Mesenchymal stem cell (in vitro differentiated cells and primary cell): ENCODE results near the gene PHF23.

Source experiments
- DNase-seq: peaks from one replicate; pipeline ENCODE4 v3.0.0-alpha.2; 2013
- H2AFZ ChIP-seq: one replicate; pipeline ENCODE4 v1.6.1; 2013; ENCODE audit warnings: low read depth, mild to moderate bottlenecking, control low read depth, inconsistent platforms, low read length, moderate library complexity
- H2AK5ac ChIP-seq: 2 replicates; pipeline ENCODE4 v1.6.1; 2013; ENCODE audit warnings: low read length, moderate library complexity, mild to moderate bottlenecking, inconsistent platforms; ENCODE audit not compliant: severe bottlenecking
- H2BK120ac ChIP-seq: one replicate; pipeline ENCODE4 v1.6.1; 2013; ENCODE audit warnings: low read depth, mild to moderate bottlenecking, inconsistent platforms, low read length, moderate library complexity
- H2BK12ac ChIP-seq, 2 experiments: one replicate each; pipeline ENCODE4 v1.6.1; 2013; ENCODE audit warnings: inconsistent platforms in 2 of 2, low read length in 2 of 2, mild to moderate bottlenecking in 2 of 2, moderate library complexity in 2 of 2, control low read depth in 1 of 2
- H2BK15ac ChIP-seq: one replicate; pipeline ENCODE4 v1.6.1; 2013; ENCODE audit warnings: mild to moderate bottlenecking, low read depth, inconsistent platforms; ENCODE audit not compliant: poor library complexity, severe bottlenecking
- H2BK5ac ChIP-seq: 2 replicates; pipeline ENCODE4 v1.6.1; 2013; ENCODE audit warnings: low read depth, mild to moderate bottlenecking, low read length, control low read depth, inconsistent platforms; ENCODE audit not compliant: poor library complexity, severe bottlenecking
- H3K14ac ChIP-seq, 2 experiments: one replicate each; pipeline ENCODE4 v1.6.1; 2013; ENCODE audit warnings: inconsistent platforms in 2 of 2, low read length in 2 of 2, control low read depth in 1 of 2, mild to moderate bottlenecking in 1 of 2, moderate library complexity in 1 of 2
- H3K18ac ChIP-seq, 2 experiments: one replicate each; pipeline ENCODE4 v1.6.1; 2013; ENCODE audit warnings: inconsistent platforms in 2 of 2, low read length in 2 of 2, control low read depth in 1 of 2, low read depth in 1 of 2, mild to moderate bottlenecking in 1 of 2
- H3K23ac ChIP-seq, 2 experiments: one replicate each; pipeline ENCODE4 v1.6.1; 2013; ENCODE audit warnings: inconsistent platforms in 2 of 2, low read length in 2 of 2, mild to moderate bottlenecking in 2 of 2, moderate library complexity in 2 of 2, control low read depth in 1 of 2
- H3K27ac ChIP-seq: 2 replicates; pipeline ENCODE4 v1.5.1; 2013; ENCODE audit warnings: mild to moderate bottlenecking, moderate library complexity, low read length, control low read depth, inconsistent platforms; ENCODE audit not compliant: poor library complexity, severe bottlenecking
- H3K27me3 ChIP-seq, 2 experiments: 2 replicates each; pipeline versions ENCODE4 v1.6.1 to v1.7.0; 2013; ENCODE audit warnings: low read length in 2 of 2, mild to moderate bottlenecking in 2 of 2, moderate library complexity in 2 of 2, control low read depth in 1 of 2, inconsistent platforms in 1 of 2; ENCODE audit not compliant: control insufficient read depth in 1 of 2, insufficient read depth in 1 of 2
- H3K36me3 ChIP-seq, 2 experiments: 2 replicates each; pipeline versions ENCODE4 v1.6.1 to v1.7.0; 2013; ENCODE audit warnings: low read length in 2 of 2, control low read depth in 1 of 2, inconsistent platforms in 1 of 2, low read depth in 1 of 2, mild to moderate bottlenecking in 1 of 2; ENCODE audit not compliant: insufficient read depth in 2 of 2, control insufficient read depth in 1 of 2
- H3K4ac ChIP-seq, 2 experiments: one replicate each; pipeline ENCODE4 v1.6.1; 2013; ENCODE audit warnings: inconsistent platforms in 2 of 2, low read length in 2 of 2, mild to moderate bottlenecking in 2 of 2, moderate library complexity in 2 of 2, control low read depth in 1 of 2, low read depth in 1 of 2
- H3K4me1 ChIP-seq: 2 replicates; pipeline ENCODE4 v1.6.1; 2013; ENCODE audit warnings: low read depth, low read length, control low read depth; ENCODE audit not compliant: control insufficient read depth, insufficient read depth
- H3K4me2 ChIP-seq: 2 replicates; pipeline ENCODE4 v1.6.1; 2013; ENCODE audit warnings: low read length, mild to moderate bottlenecking, inconsistent platforms; ENCODE audit not compliant: poor library complexity, severe bottlenecking
- H3K4me3 ChIP-seq, 2 experiments: 2 replicates each; pipeline versions ENCODE4 v1.5.1 to v1.7.0; 2013; ENCODE audit warnings: low read length in 2 of 2, mild to moderate bottlenecking in 2 of 2, control low read depth in 1 of 2, low read depth in 1 of 2; ENCODE audit not compliant: insufficient read depth in 1 of 2
- H3K79me1 ChIP-seq: replicated peaks from 2 replicates; pipeline ENCODE4 v1.6.1; 2013; ENCODE audit warnings: mild to moderate bottlenecking, control low read depth, low read length, inconsistent platforms; ENCODE audit not compliant: poor library complexity, severe bottlenecking
- H3K9ac ChIP-seq: 2 replicates; pipeline ENCODE4 v1.7.0; 2013; ENCODE audit warnings: mild to moderate bottlenecking, low read length, moderate library complexity
- H3K9me3 ChIP-seq: 2 replicates; pipeline ENCODE4 v1.7.0; 2013; ENCODE audit warnings: mild to moderate bottlenecking, low read length; ENCODE audit not compliant: control insufficient read depth
- H4K8ac ChIP-seq: one replicate; pipeline ENCODE4 v1.6.1; 2013; ENCODE audit warnings: inconsistent platforms, mild to moderate bottlenecking, low read length, moderate library complexity
- H4K91ac ChIP-seq: one replicate; pipeline ENCODE4 v1.6.1; 2013; ENCODE audit warnings: mild to moderate bottlenecking, low read length, inconsistent platforms
- WGBS: methylation state at CpG from one replicate; pipeline ENCODE4 v1.1.7; 2013; ENCODE audit warnings: mixed read lengths; 5-methylcytosine and 5-hydroxymethylcytosine counted together

The PHF23 gene

GRCh38 chr17:7208754-7209460 lies 30.4 kb downstream of the PHF23 start:
- Histone ChIP-seq H2BK15ac (no peak overlapping the region), H2AFZ (no peak overlapping the region), H3K27me3 (no peaks in the 10 kb centered on the region), H3K14ac (no peak overlapping the region), H3K18ac (no peak overlapping the region), H3K27ac (no peak overlapping the region), H3K23ac (peak overlapping the region in 1 of 2 experiments; percentile 35), H2BK12ac (no peak overlapping the region), H4K8ac (no peak overlapping the region), H3K79me1 (peaks cover 45% of the 10 kb centered on the region), H3K9me3 (no peaks in the 10 kb centered on the region), H3K36me3 (peaks cover 6 to 36% of the 10 kb centered on the region in 2 experiments), H4K91ac (no peak overlapping the region), H2BK120ac (no peak overlapping the region), H3K4me3 (no peak overlapping the region), H3K4me2 (no peak overlapping the region), H3K9ac (no peak overlapping the region), H2BK5ac (no peak overlapping the region), H3K4ac (no peak overlapping the region), H2AK5ac (no peak overlapping the region), H3K4me1 (peaks cover 26% of the 10 kb centered on the region)
- no peak for DNase-seq
- 96% methylated on average over 9 of the region's 9 CpGs for WGBS

- Histone ChIP-seq H3K9me3 (no peaks in the 10 kb centered on the region), H2AFZ (no peak overlapping the region), H3K14ac (no peak overlapping the region), H2BK5ac (no peak overlapping the region), H3K27ac (no peak overlapping the region), H2BK12ac (no peak overlapping the region), H3K27me3 (no peaks in the 10 kb centered on the region), H2AK5ac (no peak overlapping the region), H2BK15ac (no peak overlapping the region), H3K23ac (no peak overlapping the region), H3K4ac (no peak overlapping the region), H3K36me3 (peaks cover 14 to 44% of the 10 kb centered on the region in 2 experiments), H4K8ac (no peak overlapping the region), H4K91ac (no peak overlapping the region), H3K79me1 (peaks cover 51% of the 10 kb centered on the region), H3K9ac (no peak overlapping the region), H3K4me1 (peaks cover 27% of the 10 kb centered on the region), H2BK120ac (no peak overlapping the region), H3K4me3 (no peak overlapping the region), H3K4me2 (no peak overlapping the region), H3K18ac (no peak overlapping the region)
- WGBS, result 64% methylated on average over 21 of the region's 21 CpGs
- DNase-seq, result no peak
Observed at GRCh38 chr17:7208027-7208571, 31.2 kb downstream of the PHF23 start.

GRCh38 chr17:7207120-7208001 lies 31.9 kb downstream of the PHF23 start:
- Histone ChIP-seq H3K4me3 (peak overlapping the region in 1 of 2 experiments; percentile 41), H3K36me3 (peaks cover 21 to 49% of the 10 kb centered on the region in 2 experiments), H2BK120ac (no peak overlapping the region), H4K91ac (no peak overlapping the region), H3K4me2 (no peak overlapping the region), H3K4ac (no peak overlapping the region), H4K8ac (no peak overlapping the region), H2BK15ac (no peak overlapping the region), H3K18ac (no peak overlapping the region), H3K4me1 (peaks cover 27% of the 10 kb centered on the region), H3K27me3 (no peaks in the 10 kb centered on the region), H3K27ac (no peak overlapping the region), H2BK12ac (no peak overlapping the region), H2BK5ac (no peak overlapping the region), H3K23ac (peak overlapping the region in 1 of 2 experiments; percentile 14), H3K9me3 (no peaks in the 10 kb centered on the region), H2AFZ (no peak overlapping the region), H2AK5ac (no peak overlapping the region), H3K79me1 (peaks cover 56% of the 10 kb centered on the region), H3K9ac (peak overlapping the region; percentile 49), H3K14ac (peak overlapping the region in 1 of 2 experiments; percentile 2)
- WGBS, result 87% methylated on average over 21 of the region's 24 CpGs
- no peak for DNase-seq

GRCh38 chr17:7205561-7205960 lies 33.7 kb downstream of the PHF23 start:
- no peak overlapping the region for H4K91ac ChIP-seq
- H2BK15ac ChIP-seq, result peak overlapping the region; percentile 12
- no peak for DNase-seq
- H2BK120ac ChIP-seq, result no peak overlapping the region
- peaks cover 24% of the 10 kb centered on the region for H3K4me1 ChIP-seq
- no peak overlapping the region for H2BK5ac ChIP-seq
- peak overlapping the region in 1 of 2 experiments; percentile 80 for H3K4me3 ChIP-seq
- H3K9ac ChIP-seq, result peak overlapping the region; percentile 88
- 61% methylated on average over 15 of the region's 15 CpGs for whole genome bisulfite sequencing
- H2AK5ac ChIP-seq, result no peak overlapping the region
- peak overlapping the region; percentile 53 for H3K27ac ChIP-seq
- no peak overlapping the region for H3K4ac ChIP-seq
- H2BK12ac ChIP-seq, result peak overlapping the region in 1 of 2 experiments; percentile 43
- no peak overlapping the region for H3K18ac ChIP-seq
- peaks cover 50% of the 10 kb centered on the region for H3K79me1 ChIP-seq
- no peak overlapping the region for H2AFZ ChIP-seq
- H4K8ac ChIP-seq, result no peak overlapping the region
- H3K27me3 ChIP-seq, result no peaks in the 10 kb centered on the region
- peak overlapping the region in 1 of 2 experiments; percentile 86 for H3K14ac ChIP-seq
- H3K36me3 ChIP-seq, result peaks cover 35 to 56% of the 10 kb centered on the region in 2 experiments
- H3K9me3 ChIP-seq, result no peaks in the 10 kb centered on the region
- H3K23ac ChIP-seq, result peak overlapping the region in 1 of 2 experiments; percentile 23
- H3K4me2 ChIP-seq, result peak overlapping the region; percentile 47
